ENCODE data around the gene ADIRF. TPM values are rescaled to one million over a fixed set of nuclear protein-coding genes. Genes with fewer than 3 reads are reported as not detected.

ADIRF gene
- total RNA-seq, 2 donors from 2014 or later = 113 to 115 TPM

DNA sequence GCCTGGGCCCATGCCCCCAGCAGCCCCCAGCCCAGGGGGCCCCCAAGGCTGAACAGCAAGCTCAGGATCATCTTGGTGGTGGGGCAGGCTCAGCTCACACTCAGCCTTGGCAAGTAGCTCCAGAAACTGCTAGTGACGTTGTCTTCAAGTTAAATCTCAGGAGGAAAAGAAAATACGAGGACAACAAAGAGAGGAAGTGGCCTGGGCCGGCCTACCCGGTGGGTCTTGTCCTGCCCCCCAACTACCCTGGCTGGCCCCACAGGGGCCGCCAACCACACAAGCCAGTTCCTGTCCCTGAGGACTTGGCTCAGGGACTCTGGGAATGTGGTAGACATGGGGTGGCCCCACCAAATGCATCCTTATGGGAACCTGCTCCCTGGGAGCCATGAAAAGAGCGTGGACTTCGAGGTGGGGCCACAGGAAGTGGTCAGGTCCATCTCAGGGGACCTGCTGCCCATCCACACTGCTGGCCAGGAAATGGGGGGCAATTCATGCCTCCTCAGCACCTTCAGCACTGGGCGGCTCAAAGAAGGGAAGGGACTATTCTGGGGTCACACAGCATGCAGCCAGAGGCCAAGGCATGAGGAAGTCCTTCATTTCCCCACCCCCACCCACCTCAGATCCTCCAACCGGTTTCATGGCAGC, 10.7 kb upstream of the ADIRF start, which contains the start of gene MMRN2:
Gene MMRN2, minus strand, starts transcription at position 145 of the 645 bp plus-strand sequence. Its CDS starts 74 bp downstream, at position 71.
- Histone ChIP-seq H3K9me3 (no peaks in the 10 kb centered on the region), H3K27ac (peak within 1 kb of the TSS in 3 of 4 donors; percentile 28 to 49 (median 33)), H3K36me3 (replicated peaks in 1 of 2; ENCODE audit: insufficient read depth in 1 of 2, low read depth in 2 of 2) (no peaks in the 10 kb centered on the region), H3K4me3 (no peak within 1 kb of the TSS), H3K4me1 (peaks cover 21% of the 10 kb centered on the region), H3K27me3 (no peaks in the 10 kb centered on the region)
- 54 to 70% methylated on average over 5 to 8 of the region's 9 CpGs for WGBS, 2 donors
- TF ChIP-seq CTCF (IDR thresholded peaks at IDR 0.05) (no peak), POLR2A (IDR thresholded peaks at IDR 0.05) (no peak)
- DNase-seq (no peak), ATAC-seq (no peak)
- intact Hi-C loops (cut with DNase I) = no loop called here

- 33 to 52% methylated on average over 6 to 22 of the region's 22 CpGs for WGBS, 2 donors
- intact Hi-C loops (cut with DNase I) = no loop called here
- TF ChIP-seq CTCF (IDR thresholded peaks at IDR 0.05) (no peak), POLR2A (IDR thresholded peaks at IDR 0.05) (no peak)
- ATAC-seq = no peak
- H3K4me1 ChIP-seq = peaks cover 21% of the 10 kb centered on the region
- peak in 2 of 4 donors; percentile 39 to 55 for DNase-seq
- H3K9me3 ChIP-seq = no peaks in the 10 kb centered on the region
- H3K27me3 ChIP-seq = no peaks in the 10 kb centered on the region
- H3K4me3 ChIP-seq = no peak within 1 kb of the TSS
- H3K36me3 ChIP-seq (replicated peaks in 1 of 2; ENCODE audit: insufficient read depth in 1 of 2, low read depth in 2 of 2) = no peaks in the 10 kb centered on the region
- H3K27ac ChIP-seq = peak within 1 kb of the TSS in 3 of 4 donors; percentile 28 to 49 (median 33)
These were observed 10.0 kb upstream of the ADIRF start, which contains the start of gene SNCG for GRCh38 chr10:86958116-86958900. Gene SNCG, plus strand, starts transcription at chr10:86958599. Its CDS starts 99 bp downstream, at chr10:86958698.

DNA sequence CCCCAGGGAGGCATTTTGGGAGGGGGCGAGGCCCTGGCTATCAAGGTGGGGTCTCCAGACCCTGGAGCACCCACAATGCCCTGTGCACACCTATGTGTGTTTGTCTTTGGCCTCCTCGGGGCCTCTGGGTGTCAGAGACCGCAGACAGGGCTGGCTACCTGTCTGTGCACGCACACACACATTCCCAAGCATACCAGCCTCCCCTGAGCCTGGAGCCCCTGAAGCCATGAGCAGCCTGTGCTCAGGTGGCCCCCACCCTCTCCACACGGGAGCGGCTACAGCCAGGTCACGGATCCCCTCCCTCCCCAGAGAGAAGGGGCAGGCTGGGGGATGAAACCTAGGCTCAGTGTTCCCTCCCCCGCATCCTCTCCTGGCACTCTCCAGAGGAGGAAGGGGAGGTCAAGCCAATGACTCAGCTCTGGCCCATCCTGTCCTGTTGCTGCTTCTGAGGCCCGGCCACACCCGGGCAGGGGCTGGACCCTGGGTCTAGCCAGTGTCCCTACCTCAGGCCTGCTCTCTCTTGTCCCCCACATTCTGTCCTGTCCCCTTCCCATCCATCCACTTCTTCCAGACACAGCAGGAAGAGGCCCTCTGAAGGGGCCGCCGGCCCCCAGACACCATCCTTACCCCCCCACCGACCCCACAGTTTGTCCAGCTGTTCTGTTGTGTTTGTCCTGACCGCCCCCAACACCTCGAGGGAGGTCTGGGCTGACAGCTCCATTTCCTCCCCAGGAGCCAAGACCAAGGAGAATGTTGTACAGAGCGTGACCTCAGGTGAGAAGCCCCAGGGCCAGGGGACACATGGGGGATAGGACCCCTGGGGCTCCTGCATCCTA, 9.2 kb upstream of the ADIRF start:
- intact Hi-C loops (cut with DNase I) = no loop called here
- Histone ChIP-seq H3K27me3 (no peaks in the 10 kb centered on the region), H3K4me1 (peaks cover 18% of the 10 kb centered on the region), H3K9me3 (no peaks in the 10 kb centered on the region), H3K27ac (peak overlapping the region in 2 of 4 donors; percentile 22 to 49), H3K36me3 (replicated peaks in 1 of 2; ENCODE audit: insufficient read depth in 1 of 2, low read depth in 2 of 2) (no peaks in the 10 kb centered on the region), H3K4me3 (no peak overlapping the region)
- WGBS, 2 donors = 63 to 64% methylated on average over 6 to 16 of the region's 16 CpGs
- DNase-seq (peak in 1 of 4 donors; percentile 7), ATAC-seq (peak; percentile 21)
- TF ChIP-seq POLR2A (IDR thresholded peaks at IDR 0.05) = no peak
- TF ChIP-seq CTCF (IDR thresholded peaks at IDR 0.05) = no peak

- TF ChIP-seq POLR2A (IDR thresholded peaks at IDR 0.05) = no peak
- TF ChIP-seq CTCF (IDR thresholded peaks at IDR 0.05) = no peak
- Histone ChIP-seq H3K27me3 (no peaks in the 10 kb centered on the region), H3K36me3 (replicated peaks in 1 of 2; ENCODE audit: insufficient read depth in 1 of 2, low read depth in 2 of 2) (no peaks in the 10 kb centered on the region), H3K9me3 (no peaks in the 10 kb centered on the region), H3K27ac (peak overlapping the region in 2 of 4 donors; percentile 8 to 49), H3K4me3 (no peak overlapping the region), H3K4me1 (peaks cover 12% of the 10 kb centered on the region)
- WGBS, 2 donors = 38 to 83% methylated on average over 1 to 2 of the region's 2 CpGs
- DNase-seq (no peak), ATAC-seq (no peak)
- intact Hi-C loops (cut with DNase I) = no loop called here
These were observed 8.6 kb upstream of the ADIRF start for GRCh38 chr10:86959737-86960002.
